ENCODE results near the gene KSR1. TPM values are rescaled to one million over a fixed set of nuclear protein-coding genes. Genes with fewer than 3 reads are reported as not detected.

KSR1 gene
- total RNA-seq, 6 experiments from 2014 or later = 1.9 to 4.9 (median 3.6) TPM

GRCh38 chr17:27552276-27552732 is 96.1 kb downstream of the KSR1 start:
- no peak overlapping the region; the same call in 1 of the 2 replicates for H3K27ac Mint-ChIP-seq
- H3K36me3 Mint-ChIP-seq (ENCODE audit: low read depth) = no peaks in the 10 kb centered on the region
- H3K27me3 Mint-ChIP-seq (ENCODE audit: insufficient read depth) = peaks cover 4% of the 10 kb centered on the region
- peaks cover 19% of the 10 kb centered on the region for H3K4me1 Mint-ChIP-seq (ENCODE audit: low read depth)
- H3K9me3 Mint-ChIP-seq = no peaks in the 10 kb centered on the region
- H3K4me3 Mint-ChIP-seq = no peak overlapping the region
- no peak for TF ChIP-seq CTCF (IDR thresholded peaks at IDR 0.05)
- DNase-seq = peak; percentile 64

- Mint-ChIP-seq H3K36me3 (ENCODE audit: low read depth) (no peaks in the 10 kb centered on the region), H3K27ac (no peak overlapping the region), H3K4me1 (ENCODE audit: low read depth) (peaks cover 19% of the 10 kb centered on the region), H3K27me3 (ENCODE audit: insufficient read depth) (peaks cover 3% of the 10 kb centered on the region; the same call in 1 of the 2 replicates), H3K4me3 (no peak overlapping the region), H3K9me3 (no peaks in the 10 kb centered on the region)
- no peak for TF ChIP-seq CTCF (IDR thresholded peaks at IDR 0.05)
- no peak for DNase-seq
Measured at GRCh38 chr17:27553019-27553511, 96.8 kb downstream of the KSR1 start.

- DNase-seq = no peak
Measured at GRCh38 chr17:27554152-27554551, 97.9 kb downstream of the KSR1 start.

GRCh38 chr17:27554911-27555310 is 98.7 kb downstream of the KSR1 start:
- Mint-ChIP-seq H3K9me3 (no peaks in the 10 kb centered on the region), H3K27ac (no peak overlapping the region), H3K4me3 (no peak overlapping the region), H3K27me3 (ENCODE audit: insufficient read depth) (peaks cover 3% of the 10 kb centered on the region; the same call in 1 of the 2 replicates), H3K36me3 (ENCODE audit: low read depth) (no peaks in the 10 kb centered on the region), H3K4me1 (ENCODE audit: low read depth) (peaks cover 26% of the 10 kb centered on the region)
- TF ChIP-seq CTCF (IDR thresholded peaks at IDR 0.05) = no peak
- no peak for DNase-seq

More at GRCh38 chr17:27554152-27554551, 97.9 kb downstream of the KSR1 start:
- Mint-ChIP-seq H3K9me3 (no peaks in the 10 kb centered on the region), H3K27ac (no peak overlapping the region), H3K36me3 (ENCODE audit: low read depth) (no peaks in the 10 kb centered on the region), H3K4me1 (ENCODE audit: low read depth) (peaks cover 19% of the 10 kb centered on the region), H3K27me3 (ENCODE audit: insufficient read depth) (peaks cover 3% of the 10 kb centered on the region; the same call in 1 of the 2 replicates), H3K4me3 (no peak overlapping the region)
- no peak for TF ChIP-seq CTCF (IDR thresholded peaks at IDR 0.05)

- Mint-ChIP-seq H3K9me3 (no peaks in the 10 kb centered on the region), H3K27me3 (ENCODE audit: insufficient read depth) (peaks cover 3% of the 10 kb centered on the region; the same call in 1 of the 2 replicates), H3K36me3 (ENCODE audit: low read depth) (no peaks in the 10 kb centered on the region), H3K4me3 (no peak overlapping the region), H3K27ac (no peak overlapping the region), H3K4me1 (ENCODE audit: low read depth) (peaks cover 30% of the 10 kb centered on the region)
- no peak for DNase-seq
- TF ChIP-seq CTCF (IDR thresholded peaks at IDR 0.05) = no peak
Measured at GRCh38 chr17:27555339-27555738, 99.1 kb downstream of the KSR1 start.
